ENCODE results near the gene OR4C5. TPM values are rescaled to one million over a fixed set of nuclear protein-coding genes. Genes with fewer than 3 reads are reported as not detected.
"Not testable (repeated sequence)": the region's sequence is repeated elsewhere in the genome, so short reads cannot be mapped to it uniquely, and the experiment has no call there.

Gene OR4C5
- polyA plus RNA-seq, 1 experiment: not detected

DNA sequence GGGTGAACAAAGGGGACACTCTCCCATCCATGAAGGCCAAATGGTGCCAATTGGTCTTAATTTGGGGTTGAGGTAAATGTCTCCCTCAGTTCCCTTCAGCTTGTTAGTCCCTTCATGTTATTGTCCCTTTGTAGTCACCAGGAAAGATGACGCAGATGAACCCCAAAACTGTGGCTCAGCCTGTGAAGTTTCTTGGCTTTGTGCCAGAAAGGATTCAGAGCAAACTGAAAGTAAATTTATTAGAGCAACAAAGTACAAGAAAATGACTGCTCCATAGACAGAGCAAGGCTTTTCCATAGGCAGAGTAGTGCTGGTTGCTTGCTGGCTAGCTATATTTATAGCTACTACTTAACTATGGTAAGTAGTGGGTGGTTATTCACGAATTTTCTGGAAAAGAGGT lies 24.8 kb downstream of the OR4C5 start:
- ChIA-PET POLR2A (no interaction called here), CTCF (no interaction called here)
- no peak overlapping the region for H3K4me3 ChIP-seq (ENCODE audit: low read depth, low read length)
- TF ChIP-seq, protein P1, sequence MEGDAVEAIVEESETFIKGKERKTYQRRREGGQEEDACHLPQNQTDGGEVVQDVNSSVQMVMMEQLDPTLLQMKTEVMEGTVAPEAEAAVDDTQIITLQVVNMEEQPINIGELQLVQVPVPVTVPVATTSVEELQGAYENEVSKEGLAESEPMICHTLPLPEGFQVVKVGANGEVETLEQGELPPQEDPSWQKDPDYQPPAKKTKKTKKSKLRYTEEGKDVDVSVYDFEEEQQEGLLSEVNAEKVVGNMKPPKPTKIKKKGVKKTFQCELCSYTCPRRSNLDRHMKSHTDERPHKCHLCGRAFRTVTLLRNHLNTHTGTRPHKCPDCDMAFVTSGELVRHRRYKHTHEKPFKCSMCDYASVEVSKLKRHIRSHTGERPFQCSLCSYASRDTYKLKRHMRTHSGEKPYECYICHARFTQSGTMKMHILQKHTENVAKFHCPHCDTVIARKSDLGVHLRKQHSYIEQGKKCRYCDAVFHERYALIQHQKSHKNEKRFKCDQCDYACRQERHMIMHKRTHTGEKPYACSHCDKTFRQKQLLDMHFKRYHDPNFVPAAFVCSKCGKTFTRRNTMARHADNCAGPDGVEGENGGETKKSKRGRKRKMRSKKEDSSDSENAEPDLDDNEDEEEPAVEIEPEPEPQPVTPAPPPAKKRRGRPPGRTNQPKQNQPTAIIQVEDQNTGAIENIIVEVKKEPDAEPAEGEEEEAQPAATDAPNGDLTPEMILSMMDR (IDR thresholded peaks at IDR 0.05; ENCODE audit: insufficient read depth, low read depth, low read length): no peak
- H3K27me3 ChIP-seq (ENCODE audit: control insufficient read depth, insufficient read depth, low read length): no peaks in the 10 kb centered on the region
- H3K36me3 ChIP-seq (ENCODE audit: control insufficient read depth, insufficient read depth, low read length): no peaks in the 10 kb centered on the region
- DNase-seq (ENCODE audit: low read depth): no peak

DNA sequence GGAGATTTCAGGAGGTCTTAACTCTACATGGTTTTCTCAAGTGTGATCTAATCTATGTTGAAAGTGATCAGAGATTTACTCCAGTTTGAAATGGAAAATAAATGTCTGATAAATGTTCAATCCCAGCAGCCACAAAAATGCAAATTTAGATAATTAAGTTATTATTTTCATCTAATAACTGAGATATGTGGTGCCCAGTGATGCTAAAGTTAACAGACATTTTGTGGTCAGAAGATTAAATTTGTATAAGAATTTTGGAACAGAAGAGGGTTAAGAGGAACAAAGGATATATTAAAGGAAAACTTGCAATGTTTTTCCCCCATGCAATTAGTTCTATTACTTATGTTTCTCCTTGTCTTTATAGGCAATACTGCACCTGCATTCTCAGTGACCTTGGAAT lies 41.6 kb downstream of the OR4C5 start, which contains the start of gene OR4C3:
OR4C3 (plus strand) TSS at position 301 of the 400 bp plus-strand sequence. CDS start 102 bp downstream, outside the sequence.
- CTCF ChIA-PET; DNase-seq (ENCODE audit: low read depth); H3K4me3 ChIP-seq (ENCODE audit: low read depth, low read length); H3K36me3 ChIP-seq (ENCODE audit: control insufficient read depth, insufficient read depth, low read length); H3K27me3 ChIP-seq (ENCODE audit: control insufficient read depth, insufficient read depth, low read length); POLR2A ChIA-PET: not testable (repeated sequence)

DNA sequence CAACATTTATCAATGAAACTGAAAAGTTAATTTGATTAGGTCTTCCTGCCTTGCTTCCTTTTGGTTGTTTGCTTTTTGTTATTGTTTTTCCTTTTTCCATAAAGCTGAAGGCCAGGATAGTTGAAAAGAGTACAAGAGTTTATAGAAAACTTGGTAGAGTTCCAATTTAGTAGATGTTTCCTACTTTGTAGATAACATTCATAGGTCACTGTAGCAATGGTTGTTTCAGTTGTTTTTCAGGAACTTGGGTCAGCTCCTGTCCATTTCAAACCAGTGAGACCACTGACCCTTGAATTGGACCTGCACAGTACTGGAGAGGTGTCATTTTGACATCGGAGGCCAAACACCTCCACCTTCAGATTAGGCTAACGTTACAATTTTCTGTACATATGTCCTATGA lies 46.5 kb downstream of the OR4C5 start:
- H3K4me3 ChIP-seq (ENCODE audit: low read depth, low read length); POLR2A ChIA-PET; H3K36me3 ChIP-seq (ENCODE audit: control insufficient read depth, insufficient read depth, low read length); DNase-seq (ENCODE audit: low read depth); CTCF ChIA-PET; H3K27me3 ChIP-seq (ENCODE audit: control insufficient read depth, insufficient read depth, low read length): not testable (repeated sequence)

Other genes with a start within 250 kb of the OR4C5 start
- not detected in 2 replicates for gene OR4B1, start 149.7 kb downstream of the OR4C5 start, polyA plus RNA-seq (2011; rRNA removed)
- not detected in 2 replicates for gene OR4X2, start 121.4 kb downstream of the OR4C5 start, polyA plus RNA-seq (2011; rRNA removed)
- gene OR4X1, start 102.6 kb downstream of the OR4C5 start, polyA plus RNA-seq (2011; rRNA removed): not detected in 2 replicates
- gene OR4S1, start 60.2 kb downstream of the OR4C5 start, polyA plus RNA-seq (2011; rRNA removed): not detected in 2 replicates
- gene OR4C3, start 41.5 kb downstream of the OR4C5 start, polyA plus RNA-seq (2011; rRNA removed): not detected in 2 replicates
- gene OR4A47, start 122.3 kb upstream of the OR4C5 start, polyA plus RNA-seq (2011; rRNA removed): not detected in 2 replicates